K562 (cell line): ENCODE results near the gene HES5. TPM values are rescaled to one million over a fixed set of nuclear protein-coding genes. Genes with fewer than 3 reads are reported as not detected.

ENCODE experiments used
- CC2D1A ChIP-seq: fragments of 450-650 bp; IDR thresholded peaks from 2 replicates; pipeline ENCODE4 v1.6.1; 2017; ENCODE audit warnings: mild to moderate bottlenecking
- DACH1 ChIP-seq: fragments of 450-650 bp; IDR thresholded peaks from 2 replicates; pipeline ENCODE4 v1.6.1; 2018; ENCODE audit not compliant: partially characterized antibody
- REST ChIP-seq, 2 experiments: fragments of 450-650 bp; formaldehyde crosslinking in 1 of 2; IDR thresholded peaks; 2 replicates each; pipeline versions ENCODE4 v1.4.0 to v1.6.1; 2014 to 2020; ENCODE audit warnings: mild to moderate bottlenecking in 2 of 2, borderline replicate concordance in 1 of 2, low read depth in 1 of 2
- VEZF1 ChIP-seq: fragments of 200-800 bp; sonication (Bioruptor generic); IDR thresholded peaks from 2 replicates; pipeline ENCODE4 v1.6.1; 2017; ENCODE audit warnings: missing genetic modification characterization, missing compliant biosample characterization
- ZBTB33 ChIP-seq: sonication (generic); formaldehyde crosslinking; IDR thresholded peaks from 2 replicates; pipeline ENCODE4 v1.8.1; 2023; ENCODE audit warnings: mild to moderate bottlenecking, missing genetic modification reagents
- polyA plus RNA-seq, 8 experiments: library from polyadenylated mRNA; depleted of rRNA in 4 of 8; stranded (reverse) in 5 of 8; unstranded in 3 of 8; fragments of >200 nt; fragmentation: Nextera tagmentation in 2 of 8; fragmentation: Illumina TruSeq in 1 of 8; extraction: Ambion mirVana in 2 of 8; extraction: Trizol in 1 of 8; gene quantifications; 2 replicates each; pipeline versions ENCODE4 v1.2.1 to v1.2.3, GENCODE V29; 2011 to 2014; ENCODE audit warnings: inconsistent platforms in 1 of 8, missing spikeins in 1 of 8
- total RNA-seq, 7 experiments: library from RNA; depleted of rRNA in 6 of 7; stranded (reverse); fragments of >200 nt in 6 of 7; fragmentation: Illumina TruSeq in 2 of 7; extraction: Trizol in 2 of 7; gene quantifications; 2 replicates each; pipeline versions ENCODE4 v1.2.1 to v1.2.3, GENCODE V29; 2011 to 2021; ENCODE audit warnings: low replicate concordance in 1 of 7

The HES5 gene
- total and polyA plus RNA-seq, 9 of the 15 experiments (the other 6 are each of a cell fraction or from before 2014, with no cell fraction given) = not detected

GRCh38 chr1:2543543-2544092 is 13.6 kb upstream of the HES5 start (continued):
- TF ChIP-seq VEZF1 (CRISPR knock-in tag) (peak; percentile 27; the same call in 1 of the 2 replicates), CC2D1A (no peak), REST (IDR thresholded peaks at IDR 0.05; ENCODE audit: borderline replicate concordance) (peak; percentile 67), REST (CRISPR knock-in tag; IDR thresholded peaks at IDR 0.05; ENCODE audit: low read depth) (no peak), ZBTB33 (CRISPR knock-in tag) (peak; percentile 84), DACH1 (no peak)
- TF ChIP-seq, all 486 proteins: peak for 15
